Inflammatory macrophage (primary cell): ENCODE results near the gene ZNF511.
"Not testable (repeated sequence)": the region's sequence is repeated elsewhere in the genome, so short reads cannot be mapped to it uniquely, and the experiment has no call there.

Experiments
- DNase-seq, 2 donors: peaks; one replicate each; pipeline ENCODE4 v3.0.0-alpha.2; 2020 to 2022

ZNF511 gene

DNA sequence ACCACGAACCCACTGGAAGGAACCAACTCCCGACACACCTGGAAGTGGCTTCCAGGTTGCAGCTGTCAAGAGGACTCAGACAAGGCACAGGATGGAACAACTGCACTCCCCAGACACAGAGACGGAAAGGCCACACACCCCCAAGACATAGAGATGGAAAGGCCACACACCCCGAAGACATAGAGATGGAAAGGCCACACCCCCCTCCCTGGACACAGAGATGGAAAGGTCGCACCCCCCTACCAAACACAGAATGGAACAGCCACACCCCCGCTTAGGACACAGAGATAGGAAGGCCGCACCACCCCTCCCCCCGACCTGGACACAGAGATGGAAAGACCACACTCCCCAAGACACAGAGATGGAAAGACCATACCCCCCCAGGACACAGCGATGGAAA, 7.6 kb downstream of the ZNF511 start:
- no peak for DNase-seq

DNA sequence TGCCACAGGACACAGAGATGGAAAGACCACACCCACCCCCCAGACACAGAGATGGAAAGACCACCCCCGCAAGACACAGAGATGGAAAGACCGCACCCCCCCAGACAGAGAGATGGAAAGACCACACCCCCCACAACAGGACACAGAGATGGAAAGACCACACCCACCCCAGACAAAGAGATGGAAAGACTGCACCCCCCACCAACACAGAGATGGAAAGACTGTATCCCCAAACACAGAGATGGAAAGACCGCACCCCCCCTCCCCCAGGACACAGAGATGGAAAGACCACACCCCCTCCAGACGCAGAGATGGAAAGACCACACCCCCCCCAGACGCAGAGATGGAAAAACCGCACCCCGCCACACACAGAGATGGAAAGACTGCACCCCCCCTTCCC, 8.0 kb downstream of the ZNF511 start:
- no peak for DNase-seq

- DNase-seq, result peak; percentile 41 to 66
Measured at GRCh38 chr10:133318494-133319127, 9.9 kb downstream of the ZNF511 start.

DNA sequence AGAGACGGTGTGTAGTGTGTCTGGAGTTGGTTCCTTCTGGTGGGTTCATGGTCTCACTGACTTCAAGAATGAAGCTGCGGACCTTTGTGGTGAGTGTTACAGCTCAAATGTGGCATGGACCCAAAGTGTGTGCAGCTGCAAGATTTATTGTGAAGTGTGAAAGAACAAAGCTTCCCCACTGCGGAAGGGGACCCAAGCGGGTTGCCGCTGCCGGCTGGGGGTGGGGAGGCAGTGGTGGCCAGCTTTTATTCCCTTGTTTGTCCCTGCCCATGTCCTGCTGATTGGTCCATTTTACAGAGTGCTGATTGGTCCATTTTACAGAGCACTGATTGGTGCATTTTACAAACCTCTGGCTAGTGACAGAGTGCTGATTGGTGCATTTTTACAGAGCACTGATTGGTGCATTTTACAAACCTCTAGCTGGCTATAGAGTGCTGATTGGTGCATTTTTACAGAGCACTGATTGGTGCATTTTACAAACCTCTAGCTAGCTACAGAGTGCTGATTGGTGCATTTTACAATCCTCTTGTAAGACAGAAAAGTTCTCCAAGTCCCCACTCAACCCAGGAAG, 12.2 kb downstream of the ZNF511 start:
- peak in 1 of 2 donors; percentile 16 for DNase-seq

DNA sequence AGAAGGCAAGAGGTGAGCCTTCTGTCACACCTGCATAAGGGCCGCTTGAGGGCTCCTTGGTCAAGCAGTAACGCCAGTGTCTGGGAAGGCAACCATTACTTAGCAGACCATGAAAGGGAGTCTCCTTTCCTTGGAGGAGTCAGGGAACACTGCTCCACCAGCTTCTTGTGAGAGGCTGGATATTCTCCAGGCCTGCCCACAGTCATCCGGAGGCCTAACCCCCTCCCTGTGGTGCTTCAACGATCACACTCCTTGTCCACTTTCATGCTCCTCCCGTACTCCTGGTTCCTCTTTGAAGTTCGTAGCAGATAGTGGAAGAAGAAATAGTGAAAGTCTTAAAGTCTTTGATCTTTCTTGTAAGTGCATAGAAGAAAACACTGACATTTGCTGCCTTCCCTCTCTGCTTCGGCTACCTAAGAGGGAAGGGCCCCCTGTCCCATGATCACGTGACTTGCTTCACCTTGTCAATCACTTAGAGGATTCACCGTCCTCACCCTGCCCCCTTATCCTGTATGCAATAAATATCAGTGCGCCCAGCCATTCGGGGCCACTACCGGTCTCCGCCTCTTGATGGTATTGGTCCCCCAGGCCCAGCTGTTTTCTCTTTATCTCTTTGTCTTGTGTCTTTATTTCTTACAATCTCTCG, 13.5 kb downstream of the ZNF511 start:
- not testable (repeated sequence) for DNase-seq

GRCh38 chr10:133324198-133324792, 15.6 kb downstream of the ZNF511 start:
- DNase-seq, result peak in 1 of 2 donors; percentile 27

DNA sequence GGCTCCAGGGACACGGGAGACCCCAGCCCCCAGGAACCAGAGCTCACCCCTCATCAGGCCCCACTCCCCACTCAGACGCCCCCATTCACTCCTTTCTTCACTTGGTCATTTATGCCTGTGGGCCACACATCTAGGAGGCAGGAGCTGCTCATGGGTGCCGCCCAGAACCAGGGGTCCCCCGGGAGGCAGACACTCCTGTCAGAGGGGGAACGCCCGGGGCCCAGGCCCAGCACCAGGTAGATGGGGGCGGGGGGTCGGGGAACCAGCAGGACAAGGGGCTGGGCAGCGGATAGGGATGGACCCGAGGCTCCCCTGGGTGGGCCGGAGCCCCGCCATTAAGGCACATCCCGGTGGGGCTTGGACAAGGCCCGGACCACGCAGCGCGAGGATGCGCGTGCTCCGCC, 16.1 kb downstream of the ZNF511 start:
- DNase-seq, result no peak

- no peak for DNase-seq
Measured at GRCh38 chr10:133325440-133326222, 16.9 kb downstream of the ZNF511 start.

DNA sequence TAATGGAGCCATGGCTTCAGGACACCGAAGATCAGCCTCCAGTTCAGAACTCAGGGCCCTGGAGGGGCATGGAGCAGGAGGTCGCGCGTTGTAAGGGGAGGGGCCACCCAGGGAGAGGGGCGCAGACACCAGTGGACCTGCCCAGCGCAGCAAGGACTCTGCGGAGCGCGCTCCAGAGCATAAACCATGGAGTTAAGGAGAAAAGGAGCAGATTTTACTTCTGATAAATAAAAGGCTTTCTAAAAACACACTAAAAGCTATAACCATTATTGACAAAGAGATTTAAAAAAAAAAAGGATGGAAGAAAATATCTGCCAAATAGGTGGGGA, 17.5 kb downstream of the ZNF511 start:
- no peak for DNase-seq

DNA sequence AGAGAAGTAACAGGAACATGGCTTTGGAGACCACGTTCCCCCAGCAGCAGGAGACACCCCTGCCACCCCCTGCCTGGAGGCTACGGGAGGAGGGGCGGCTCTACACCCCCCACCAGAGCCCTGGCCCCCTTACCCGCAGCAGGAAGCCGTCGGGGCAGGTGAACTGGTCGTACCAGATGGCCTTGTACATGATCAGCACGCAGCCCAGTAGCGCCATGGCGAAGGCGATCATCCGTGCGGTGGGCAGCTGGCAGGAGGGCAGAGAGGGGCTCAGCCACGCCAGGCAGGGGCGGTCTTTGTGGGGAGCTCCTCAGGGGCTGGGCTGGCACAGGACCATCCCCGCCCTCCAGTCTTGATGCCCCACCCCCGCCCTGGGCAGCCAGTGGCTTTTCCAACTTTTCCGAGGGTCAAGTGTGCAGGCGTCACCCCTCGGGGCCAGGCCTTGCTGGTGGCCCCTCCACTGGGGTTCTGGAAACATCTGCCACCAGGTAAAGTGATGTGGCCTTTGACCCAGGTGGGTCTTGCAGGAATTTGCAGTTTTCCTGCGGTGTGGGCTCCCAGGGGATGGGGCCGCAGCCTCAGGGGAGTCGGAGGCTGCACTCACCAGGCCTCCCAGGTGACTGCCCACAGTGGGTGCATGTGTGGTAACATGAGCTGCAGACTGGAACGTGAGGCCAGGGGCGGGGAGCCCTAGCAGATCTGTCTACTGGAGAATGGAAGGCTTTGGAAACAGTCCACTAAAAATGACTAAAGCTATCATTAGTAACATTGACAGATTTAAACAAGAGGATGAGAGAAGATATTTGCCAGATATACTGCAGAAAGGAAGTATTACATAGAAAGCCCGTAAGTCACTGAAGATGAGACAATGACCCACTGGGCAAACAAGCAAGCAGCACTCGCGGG, 18.3 kb downstream of the ZNF511 start:
- DNase-seq, result no peak

DNA sequence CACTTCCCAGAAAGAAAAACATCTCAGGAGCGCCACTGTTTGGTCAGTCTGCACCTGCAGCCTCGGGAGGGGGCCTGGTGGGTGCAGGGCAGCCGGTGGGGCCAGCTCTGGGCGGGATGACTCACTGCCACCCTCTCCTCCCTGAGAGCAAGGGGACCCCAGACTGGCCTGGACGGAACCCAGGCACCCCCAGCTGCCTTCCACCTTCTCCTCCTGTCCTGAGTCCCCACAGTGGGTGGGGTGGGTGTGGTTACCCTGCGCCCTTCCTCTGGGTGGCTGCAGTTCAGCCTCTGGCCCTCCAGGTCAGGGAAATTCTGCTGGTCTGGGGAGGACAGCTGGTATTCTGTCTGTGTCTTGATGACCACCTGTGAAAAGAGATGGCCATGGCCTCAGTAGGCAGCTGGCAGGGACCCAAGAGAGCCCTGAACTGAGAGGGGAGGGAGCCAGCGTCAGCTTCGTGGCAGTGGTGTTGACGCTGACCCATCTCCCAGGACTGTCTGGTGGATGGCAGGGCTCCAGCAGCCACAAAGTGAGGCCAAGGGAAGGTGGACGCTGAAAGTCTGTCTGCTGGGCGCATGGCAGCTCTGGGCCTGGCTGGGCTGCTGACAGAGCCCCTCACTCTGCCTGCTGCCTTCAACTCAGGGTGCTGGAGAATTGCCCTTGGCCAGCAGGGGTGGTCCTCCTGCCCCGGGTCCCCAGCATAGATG, 19.1 kb downstream of the ZNF511 start:
- DNase-seq, result no peak

DNA sequence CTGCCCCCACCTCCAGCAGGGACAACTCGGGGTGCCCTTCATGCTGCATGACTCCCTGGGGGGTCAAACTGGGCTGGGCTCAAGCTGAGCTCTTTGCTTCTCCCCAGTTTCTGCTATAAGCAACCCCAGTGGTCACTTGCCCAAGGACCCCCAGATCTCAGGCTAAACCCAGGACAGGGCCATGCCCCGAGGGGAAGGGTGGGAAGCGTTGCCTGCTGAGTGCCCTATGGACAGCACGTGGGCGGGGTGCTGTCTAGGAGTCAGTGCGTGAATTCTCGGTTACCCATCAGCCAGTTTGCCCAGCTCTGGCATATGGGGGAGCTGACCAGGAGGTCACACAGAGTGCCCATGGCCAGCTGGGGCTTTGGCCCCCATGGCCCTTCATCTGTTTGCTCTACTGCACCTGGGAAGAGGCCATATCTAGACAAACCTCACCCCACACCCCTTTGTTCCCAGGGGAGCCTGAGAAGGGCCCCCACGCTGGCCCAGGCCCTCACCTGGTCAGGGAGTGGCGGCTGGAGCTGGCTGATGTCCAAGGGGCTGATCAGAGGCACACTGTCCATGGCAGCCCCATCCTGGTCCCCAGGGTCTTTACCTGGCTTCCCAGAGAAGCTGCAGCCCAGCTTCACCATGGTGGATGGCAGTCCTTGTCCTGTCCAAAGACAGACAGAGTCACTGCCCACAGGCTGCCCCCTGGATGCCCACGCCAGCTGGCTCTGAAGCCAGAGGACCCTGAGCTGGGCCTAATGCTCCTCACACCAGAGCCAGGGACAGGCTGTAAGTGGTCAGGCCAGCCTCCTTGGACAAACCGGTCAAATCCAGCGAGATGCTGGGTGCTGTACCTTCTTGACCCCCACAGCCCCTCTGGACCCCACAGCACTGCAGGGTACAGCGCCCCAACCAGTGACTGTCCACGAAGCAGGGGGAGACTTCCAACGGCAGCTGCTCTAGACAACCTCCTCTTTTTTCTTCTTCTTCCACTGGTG, 19.9 kb downstream of the ZNF511 start:
- DNase-seq, result no peak

DNA sequence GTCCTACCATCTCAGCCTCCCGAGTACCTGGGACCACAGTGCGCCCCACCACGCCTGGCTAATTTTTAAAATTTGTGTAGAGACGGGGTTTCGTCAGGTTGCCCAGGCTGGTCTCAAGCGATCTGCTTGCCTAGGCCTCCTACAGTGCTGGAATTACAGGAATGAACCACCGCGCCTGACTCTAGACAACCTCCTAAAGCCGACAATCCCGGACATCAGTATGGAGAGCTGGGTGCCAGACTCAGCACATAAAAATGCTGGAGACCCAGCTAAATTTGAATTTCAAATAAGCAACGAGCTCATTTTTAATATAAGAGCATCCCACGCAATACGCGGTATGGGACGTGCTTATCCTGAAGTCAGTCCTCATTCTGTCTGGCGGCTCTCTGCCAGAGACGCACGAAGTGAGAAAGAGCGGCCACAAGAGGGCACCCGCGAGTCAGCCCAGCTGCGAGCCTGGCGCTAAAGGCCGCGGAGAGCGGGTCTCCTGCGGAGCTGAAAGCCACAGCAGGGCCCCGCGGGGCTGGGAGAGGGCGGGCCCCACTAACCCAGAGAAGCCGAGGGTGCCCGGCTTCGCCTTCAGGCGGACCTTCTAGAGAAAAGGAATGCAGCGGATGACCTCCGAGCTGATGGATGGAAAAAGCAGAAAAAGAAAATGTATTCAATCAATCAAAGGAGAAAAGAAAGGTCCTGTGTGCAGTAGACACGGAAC, 20.9 kb downstream of the ZNF511 start:
- peak; percentile 80 to 82 for DNase-seq

DNA sequence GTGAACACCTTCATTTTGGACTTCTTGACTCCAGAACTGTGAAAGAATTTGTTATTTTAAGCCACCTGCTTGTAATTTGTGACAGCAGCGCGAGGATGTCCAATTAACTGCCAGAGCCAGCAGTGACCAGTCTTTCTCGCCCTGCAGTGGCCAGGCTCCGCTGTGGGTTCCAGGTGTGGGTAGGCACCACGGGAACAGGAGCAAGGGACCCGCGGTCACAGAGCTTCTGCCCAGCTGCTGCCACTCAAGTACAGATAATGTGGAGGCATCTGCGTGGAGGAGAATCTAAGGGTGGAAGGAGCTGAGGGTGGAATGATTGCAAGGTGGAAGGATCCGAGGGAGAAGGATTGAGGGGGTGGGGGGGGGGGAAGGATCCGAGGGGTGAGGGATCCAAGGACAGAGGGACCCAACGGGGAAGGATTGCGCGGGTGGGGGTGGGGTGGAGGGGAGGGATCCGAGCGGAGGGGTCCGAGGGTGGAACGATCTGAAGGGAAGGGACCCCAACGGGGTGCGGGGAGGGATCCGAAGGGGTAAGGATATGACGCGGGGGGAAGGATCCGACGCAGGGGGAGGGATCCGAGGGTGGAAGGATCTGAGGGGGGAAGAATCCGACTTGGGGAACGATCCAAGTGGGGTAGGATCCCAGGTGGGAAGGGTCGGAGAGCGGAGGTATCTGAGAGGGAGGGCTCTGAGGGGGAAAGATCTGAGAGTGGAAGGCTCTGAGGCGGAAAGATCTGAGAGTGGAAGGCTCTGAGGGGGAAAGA, 24.4 kb downstream of the ZNF511 start:
- no peak for DNase-seq

- no peak for DNase-seq
Measured at GRCh38 chr10:133334503-133335245, 26.0 kb downstream of the ZNF511 start.

DNA sequence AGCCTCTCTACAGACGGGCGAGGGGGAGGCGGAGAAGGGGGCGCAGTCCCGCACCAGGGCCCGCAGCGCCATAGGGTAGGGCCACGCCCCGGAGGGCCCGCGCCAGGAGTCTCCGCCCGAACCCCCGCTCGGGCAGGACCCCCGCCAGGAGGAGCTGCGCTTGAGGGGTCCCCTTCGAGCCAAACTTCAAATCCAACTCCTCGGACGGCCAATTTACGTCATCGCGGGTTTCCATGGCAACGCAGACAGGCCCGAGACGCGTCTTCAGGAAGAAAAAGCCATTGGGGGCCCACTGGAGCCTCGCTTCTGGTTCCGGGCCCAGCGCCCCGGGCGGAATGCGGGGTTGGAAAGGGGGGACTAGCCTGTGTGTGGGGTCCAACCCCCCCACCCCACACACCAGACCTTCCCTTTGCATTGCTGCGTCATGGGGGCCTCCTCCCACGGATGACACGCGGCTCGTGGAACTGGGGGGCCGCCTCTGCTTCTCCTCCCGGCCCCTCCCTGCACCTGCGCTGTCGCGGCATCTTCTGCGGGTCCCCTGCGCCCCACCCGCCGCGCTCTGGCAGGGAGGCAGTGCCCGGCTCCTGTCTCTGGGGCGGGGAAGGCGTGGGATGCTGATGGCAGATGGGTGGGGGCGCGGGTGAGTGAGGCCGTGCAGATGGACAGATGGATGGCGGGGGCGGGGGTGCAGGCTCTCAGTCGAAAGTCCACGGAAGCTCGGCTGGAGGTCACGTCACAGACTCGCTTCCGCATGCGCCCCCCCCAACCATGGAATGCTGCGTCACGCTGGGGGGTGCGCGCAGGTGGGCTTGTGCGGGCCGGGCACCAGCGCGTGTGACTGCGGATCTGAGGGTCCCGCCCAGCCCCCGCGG, 26.8 kb downstream of the ZNF511 start:
- DNase-seq, result peak; percentile 38 to 51

- DNase-seq, result no peak
Measured at GRCh38 chr10:133336118-133336576, 27.4 kb downstream of the ZNF511 start.
